ENCODE data around the gene BBS2.
"Not testable (repeated sequence)": the region's sequence is repeated elsewhere in the genome, so short reads cannot be mapped to it uniquely, and the experiment has no call there.

Gene BBS2

GRCh38 chr16:56488868-56489267 lies 31.0 kb downstream of the BBS2 start:
- not testable (repeated sequence) for H3K4me1 ChIP-seq (ENCODE audit: control insufficient read depth in 1 of 2, insufficient read depth in 2 of 2, low read length in 2 of 2); H3K27ac ChIP-seq (ENCODE audit: low read length); H3K9me3 ChIP-seq (ENCODE audit: control insufficient read depth in 1 of 2, low read length in 2 of 2); H3K27me3 ChIP-seq (ENCODE audit: low read depth, low read length); H3K4me3 ChIP-seq (ENCODE audit: low read depth in 1 of 2, low read length in 2 of 2)
- H3K36me3 ChIP-seq (ENCODE audit: control insufficient read depth in 1 of 2, insufficient read depth in 2 of 2, low read length in 2 of 2): peaks cover 0 to 24% of the 10 kb centered on the region in 2 donors

GRCh38 chr16:56488035-56488434 lies 31.8 kb downstream of the BBS2 start:
- Histone ChIP-seq H3K9me3 (ENCODE audit: control insufficient read depth in 1 of 2, low read length in 2 of 2) (no peaks in the 10 kb centered on the region), H3K36me3 (ENCODE audit: control insufficient read depth in 1 of 2, insufficient read depth in 2 of 2, low read length in 2 of 2) (peaks cover 0 to 31% of the 10 kb centered on the region in 2 donors), H3K4me3 (ENCODE audit: low read depth in 1 of 2, low read length in 2 of 2) (no peak overlapping the region), H3K4me1 (ENCODE audit: control insufficient read depth in 1 of 2, insufficient read depth in 2 of 2, low read length in 2 of 2) (no peaks in the 10 kb centered on the region), H3K27ac (ENCODE audit: low read length) (no peak overlapping the region), H3K27me3 (ENCODE audit: low read depth, low read length) (no peaks in the 10 kb centered on the region)

- H3K27ac ChIP-seq (ENCODE audit: low read length): no peak overlapping the region
- H3K4me3 ChIP-seq (ENCODE audit: low read depth in 1 of 2, low read length in 2 of 2): no peak overlapping the region
- H3K27me3 ChIP-seq (ENCODE audit: low read depth, low read length): no peaks in the 10 kb centered on the region
- peaks cover 21 to 57% of the 10 kb centered on the region in 2 donors for H3K36me3 ChIP-seq (ENCODE audit: control insufficient read depth in 1 of 2, insufficient read depth in 2 of 2, low read length in 2 of 2)
- no peaks in the 10 kb centered on the region for H3K4me1 ChIP-seq (ENCODE audit: control insufficient read depth in 1 of 2, insufficient read depth in 2 of 2, low read length in 2 of 2)
- no peaks in the 10 kb centered on the region for H3K9me3 ChIP-seq (ENCODE audit: control insufficient read depth in 1 of 2, low read length in 2 of 2)
These were observed 36.4 kb downstream of the BBS2 start for GRCh38 chr16:56483394-56483793.

- Histone ChIP-seq H3K4me1 (ENCODE audit: control insufficient read depth in 1 of 2, insufficient read depth in 2 of 2, low read length in 2 of 2) (no peaks in the 10 kb centered on the region), H3K4me3 (ENCODE audit: low read depth in 1 of 2, low read length in 2 of 2) (no peak overlapping the region), H3K9me3 (ENCODE audit: control insufficient read depth in 1 of 2, low read length in 2 of 2) (no peaks in the 10 kb centered on the region), H3K27me3 (ENCODE audit: low read depth, low read length) (no peaks in the 10 kb centered on the region), H3K27ac (ENCODE audit: low read length) (no peak overlapping the region), H3K36me3 (ENCODE audit: control insufficient read depth in 1 of 2, insufficient read depth in 2 of 2, low read length in 2 of 2) (peaks cover 21 to 61% of the 10 kb centered on the region in 2 donors)
These were observed 37.1 kb downstream of the BBS2 start for GRCh38 chr16:56482683-56483236.

- no peak overlapping the region for H3K27ac ChIP-seq (ENCODE audit: low read length)
- H3K4me3 ChIP-seq (ENCODE audit: low read depth in 1 of 2, low read length in 2 of 2): no peak overlapping the region
- H3K36me3 ChIP-seq (ENCODE audit: control insufficient read depth in 1 of 2, insufficient read depth in 2 of 2, low read length in 2 of 2): peaks cover 21 to 71% of the 10 kb centered on the region in 2 donors
- H3K27me3 ChIP-seq (ENCODE audit: low read depth, low read length): no peaks in the 10 kb centered on the region
- no peaks in the 10 kb centered on the region for H3K4me1 ChIP-seq (ENCODE audit: control insufficient read depth in 1 of 2, insufficient read depth in 2 of 2, low read length in 2 of 2)
- H3K9me3 ChIP-seq (ENCODE audit: control insufficient read depth in 1 of 2, low read length in 2 of 2): no peaks in the 10 kb centered on the region
These were observed 38.2 kb downstream of the BBS2 start for GRCh38 chr16:56481468-56482122.

GRCh38 chr16:56480776-56481467 lies 38.9 kb downstream of the BBS2 start:
- Histone ChIP-seq H3K9me3 (ENCODE audit: control insufficient read depth in 1 of 2, low read length in 2 of 2) (no peaks in the 10 kb centered on the region), H3K27me3 (ENCODE audit: low read depth, low read length) (no peaks in the 10 kb centered on the region), H3K27ac (ENCODE audit: low read length) (no peak overlapping the region), H3K4me3 (ENCODE audit: low read depth in 1 of 2, low read length in 2 of 2) (no peak overlapping the region), H3K36me3 (ENCODE audit: control insufficient read depth in 1 of 2, insufficient read depth in 2 of 2, low read length in 2 of 2) (peaks cover 28 to 74% of the 10 kb centered on the region in 2 donors), H3K4me1 (ENCODE audit: control insufficient read depth in 1 of 2, insufficient read depth in 2 of 2, low read length in 2 of 2) (no peaks in the 10 kb centered on the region)

GRCh38 chr16:56479469-56479868 lies 40.4 kb downstream of the BBS2 start:
- no peaks in the 10 kb centered on the region for H3K27me3 ChIP-seq (ENCODE audit: low read depth, low read length)
- no peak overlapping the region for H3K4me3 ChIP-seq (ENCODE audit: low read depth in 1 of 2, low read length in 2 of 2)
- peaks cover 43 to 76% of the 10 kb centered on the region in 2 donors for H3K36me3 ChIP-seq (ENCODE audit: control insufficient read depth in 1 of 2, insufficient read depth in 2 of 2, low read length in 2 of 2)
- no peaks in the 10 kb centered on the region for H3K4me1 ChIP-seq (ENCODE audit: control insufficient read depth in 1 of 2, insufficient read depth in 2 of 2, low read length in 2 of 2)
- no peak overlapping the region for H3K27ac ChIP-seq (ENCODE audit: low read length)
- H3K9me3 ChIP-seq (ENCODE audit: control insufficient read depth in 1 of 2, low read length in 2 of 2): no peaks in the 10 kb centered on the region

- Histone ChIP-seq H3K27me3 (ENCODE audit: low read depth, low read length) (no peaks in the 10 kb centered on the region), H3K27ac (ENCODE audit: low read length) (no peak overlapping the region), H3K9me3 (ENCODE audit: control insufficient read depth in 1 of 2, low read length in 2 of 2) (no peaks in the 10 kb centered on the region), H3K4me1 (ENCODE audit: control insufficient read depth in 1 of 2, insufficient read depth in 2 of 2, low read length in 2 of 2) (no peaks in the 10 kb centered on the region), H3K4me3 (ENCODE audit: low read depth in 1 of 2, low read length in 2 of 2) (no peak overlapping the region), H3K36me3 (ENCODE audit: control insufficient read depth in 1 of 2, insufficient read depth in 2 of 2, low read length in 2 of 2) (peaks cover 44 to 79% of the 10 kb centered on the region in 2 donors)
These were observed 41.4 kb downstream of the BBS2 start for GRCh38 chr16:56478281-56479049.

- Histone ChIP-seq H3K9me3 (ENCODE audit: control insufficient read depth in 1 of 2, low read length in 2 of 2) (no peaks in the 10 kb centered on the region), H3K36me3 (ENCODE audit: control insufficient read depth in 1 of 2, insufficient read depth in 2 of 2, low read length in 2 of 2) (peaks cover 40 to 80% of the 10 kb centered on the region in 2 donors), H3K4me3 (ENCODE audit: low read depth in 1 of 2, low read length in 2 of 2) (no peak overlapping the region), H3K27me3 (ENCODE audit: low read depth, low read length) (no peaks in the 10 kb centered on the region), H3K27ac (ENCODE audit: low read length) (no peak overlapping the region), H3K4me1 (ENCODE audit: control insufficient read depth in 1 of 2, insufficient read depth in 2 of 2, low read length in 2 of 2) (no peaks in the 10 kb centered on the region)
These were observed 42.5 kb downstream of the BBS2 start for GRCh38 chr16:56477096-56477878.

- Histone ChIP-seq H3K4me1 (ENCODE audit: control insufficient read depth in 1 of 2, insufficient read depth in 2 of 2, low read length in 2 of 2) (no peaks in the 10 kb centered on the region), H3K27ac (ENCODE audit: low read length) (no peak overlapping the region), H3K27me3 (ENCODE audit: low read depth, low read length) (no peaks in the 10 kb centered on the region), H3K9me3 (ENCODE audit: control insufficient read depth in 1 of 2, low read length in 2 of 2) (no peaks in the 10 kb centered on the region), H3K36me3 (ENCODE audit: control insufficient read depth in 1 of 2, insufficient read depth in 2 of 2, low read length in 2 of 2) (peaks cover 47 to 87% of the 10 kb centered on the region in 2 donors), H3K4me3 (ENCODE audit: low read depth in 1 of 2, low read length in 2 of 2) (no peak overlapping the region)
These were observed 44.6 kb downstream of the BBS2 start for GRCh38 chr16:56475201-56475600.
